ENCODE measurements around the gene TMA7.

Gene TMA7

GRCh38 chr3:48423883-48424695, 16.0 kb upstream of the TMA7 start:
- peak; percentile 10 for DNase-seq

DNA sequence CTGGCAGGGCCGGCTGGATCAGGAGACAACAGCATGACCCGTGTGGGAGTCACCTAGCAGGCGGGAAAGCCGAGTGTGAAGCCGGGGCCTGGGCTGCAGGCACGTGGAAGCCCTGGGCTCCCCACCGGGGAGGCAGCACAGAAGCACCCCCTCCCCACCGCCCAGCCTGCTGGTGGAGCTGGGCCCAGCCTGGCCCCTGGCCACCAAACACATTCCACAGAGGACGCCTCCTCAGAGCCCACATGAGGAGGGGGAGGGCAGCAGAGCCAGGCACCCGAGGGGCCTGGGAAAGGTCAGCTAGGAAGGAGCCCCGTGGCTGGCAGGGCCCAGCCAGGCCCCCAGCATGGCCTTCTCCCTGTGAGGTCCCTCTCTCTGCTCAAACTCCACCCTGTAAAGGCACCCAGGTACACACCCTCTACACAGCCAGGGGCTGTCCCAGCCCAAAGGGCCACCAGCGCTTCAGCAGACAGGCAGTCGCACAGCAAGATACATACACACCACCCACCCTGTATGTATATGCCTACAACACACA, 14.7 kb upstream of the TMA7 start:
- no peak for DNase-seq

- no peak for DNase-seq
Observed at GRCh38 chr3:48426401-48426909, 13.6 kb upstream of the TMA7 start.

DNA sequence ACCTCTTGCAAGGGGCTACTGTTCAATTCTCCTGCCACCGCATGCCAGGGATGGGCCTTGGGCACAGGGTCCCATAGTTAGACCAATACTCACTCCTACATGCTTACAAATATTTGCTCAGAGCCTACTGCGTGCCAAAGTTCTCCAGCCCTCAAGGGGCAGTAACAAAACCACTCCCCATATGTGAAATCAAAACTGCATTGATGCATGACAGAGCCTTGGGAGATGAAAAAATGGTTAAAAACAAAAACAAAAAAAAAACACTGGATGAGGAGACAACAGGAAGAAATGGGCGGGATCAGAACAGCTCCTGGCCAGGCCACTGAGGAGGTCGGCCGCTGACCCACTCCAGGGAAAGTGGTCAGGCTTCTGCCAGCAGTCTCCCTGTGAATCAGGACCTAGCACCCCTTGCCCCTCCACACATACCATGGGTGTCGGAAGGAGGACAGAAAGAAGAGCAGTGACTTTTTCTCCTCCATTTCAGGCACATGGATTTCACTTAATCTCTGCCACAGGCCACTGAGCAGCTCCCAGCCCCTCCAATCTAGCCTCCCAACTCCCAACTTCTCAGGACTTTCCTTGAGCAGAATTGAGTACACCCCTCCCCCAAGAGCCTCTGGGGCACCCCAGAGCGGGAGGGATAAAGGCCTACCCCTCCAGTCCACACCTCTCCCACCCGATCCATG, 13.0 kb upstream of the TMA7 start:
- DNase-seq: no peak

DNA sequence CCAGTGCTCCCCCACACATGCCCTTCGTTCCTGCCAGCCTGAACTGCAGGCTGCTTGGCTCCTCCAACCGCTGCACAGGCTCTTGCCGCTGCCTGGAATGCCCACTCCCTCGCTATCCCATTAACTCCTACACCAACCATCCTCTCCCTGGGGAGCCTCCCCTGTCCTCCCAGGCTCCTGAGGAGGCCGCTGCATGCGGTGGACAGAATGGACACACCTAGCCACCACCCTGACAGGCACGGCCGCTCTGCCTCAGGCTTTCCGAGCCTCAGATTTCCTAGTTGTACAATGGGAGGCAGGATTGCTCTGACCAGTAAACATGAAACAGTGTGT, 12.5 kb upstream of the TMA7 start:
- no peak for DNase-seq

- DNase-seq: no peak
Observed at GRCh38 chr3:48428088-48428571, 11.9 kb upstream of the TMA7 start.

- peak; percentile 56 for DNase-seq
Observed at GRCh38 chr3:48428572-48429316, 11.3 kb upstream of the TMA7 start.

DNA sequence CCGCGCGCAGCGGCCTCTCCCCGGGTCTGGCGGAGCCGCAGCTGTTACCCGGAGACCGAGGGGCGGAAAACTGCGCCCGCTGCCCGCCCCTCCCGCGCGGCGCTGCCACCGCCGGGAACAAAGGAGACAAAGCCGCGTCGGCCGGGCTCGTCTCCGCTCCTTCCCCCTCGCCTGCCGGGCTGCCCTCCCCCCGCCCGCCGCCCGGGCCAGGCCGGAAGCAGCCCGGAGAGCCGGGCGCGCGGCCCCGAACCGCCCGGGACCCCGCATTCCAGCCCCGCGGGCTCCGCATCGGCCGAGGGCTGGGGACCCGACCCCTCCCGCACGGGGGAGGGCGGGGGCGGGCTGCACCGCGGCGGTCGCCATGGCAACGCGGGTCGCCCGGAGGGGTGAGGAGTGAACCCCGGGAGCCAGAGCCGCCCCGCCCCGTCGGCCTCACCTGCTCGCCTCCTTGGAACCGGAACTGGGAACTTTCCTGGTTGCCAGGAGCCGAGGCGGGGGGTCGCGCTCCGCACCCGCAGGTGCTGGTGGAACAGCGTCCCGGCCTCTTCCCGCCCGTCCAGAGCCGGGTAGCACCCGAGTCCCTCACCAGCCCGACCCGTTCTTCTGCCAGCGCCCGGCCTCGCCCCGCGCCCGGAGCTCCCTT, 10.6 kb upstream of the TMA7 start:
- peak; percentile 86 for DNase-seq

- DNase-seq: peak; percentile 90
Observed at GRCh38 chr3:48429960-48430707, 9.9 kb upstream of the TMA7 start, which contains the start of gene PLXNB1. TSS of gene PLXNB1 (minus strand) at chr3:48430086. CDS start at chr3:48424611, 5,475 bp downstream.

DNA sequence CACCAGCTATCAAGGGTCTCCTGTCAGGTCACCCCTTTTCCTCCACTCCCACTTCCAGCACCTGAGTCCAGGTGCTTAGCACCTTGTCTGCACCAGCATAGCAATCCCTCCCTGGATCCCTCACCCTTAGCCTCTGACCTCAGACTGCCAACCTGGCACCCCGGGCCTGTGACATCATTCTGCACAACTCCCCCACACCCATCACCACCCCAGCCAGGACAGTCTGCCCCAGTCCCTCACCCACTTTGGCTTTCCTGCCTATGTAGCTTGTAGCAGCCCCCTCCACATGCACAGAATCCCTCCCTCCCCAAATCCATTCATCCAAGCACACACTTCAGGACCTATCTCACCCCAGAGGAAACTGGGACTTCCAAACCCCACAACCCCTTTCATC, 9.4 kb upstream of the TMA7 start:
- no peak for DNase-seq

GRCh38 chr3:48431224-48432029, 8.6 kb upstream of the TMA7 start:
- no peak for DNase-seq

- DNase-seq: no peak
Observed at GRCh38 chr3:48432411-48433371, 7.4 kb upstream of the TMA7 start.

DNA sequence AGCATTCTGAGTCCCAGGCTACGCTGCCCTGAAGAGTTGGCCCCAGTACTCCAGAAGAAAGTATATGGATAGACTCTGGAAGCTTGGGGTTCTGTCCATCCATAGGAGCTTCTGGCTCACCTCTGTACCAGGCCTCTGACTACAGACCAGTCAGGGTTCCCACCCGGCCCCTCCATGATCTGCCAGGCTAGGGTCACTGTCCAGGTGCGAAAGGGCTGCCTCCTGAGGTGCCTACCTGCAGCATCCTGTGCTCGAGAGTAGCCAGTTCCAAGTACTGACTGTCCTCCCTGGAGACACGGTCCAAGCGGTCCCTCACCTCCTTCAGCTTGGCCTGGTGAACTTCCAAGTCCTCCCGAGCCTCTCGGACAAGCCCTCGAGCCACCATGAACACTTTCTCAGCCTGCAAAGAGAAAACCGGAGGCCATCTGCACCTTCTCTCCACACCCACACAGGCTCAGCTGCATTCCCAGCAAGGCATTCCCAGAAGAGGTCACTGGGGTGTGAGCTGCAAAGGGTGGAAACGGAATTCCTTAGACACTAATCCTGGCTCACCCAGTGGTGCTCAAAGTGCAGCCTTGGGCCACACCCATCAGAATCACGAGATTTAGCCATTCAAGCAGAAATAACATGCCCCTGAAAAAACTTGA, 6.5 kb upstream of the TMA7 start:
- DNase-seq: no peak

DNA sequence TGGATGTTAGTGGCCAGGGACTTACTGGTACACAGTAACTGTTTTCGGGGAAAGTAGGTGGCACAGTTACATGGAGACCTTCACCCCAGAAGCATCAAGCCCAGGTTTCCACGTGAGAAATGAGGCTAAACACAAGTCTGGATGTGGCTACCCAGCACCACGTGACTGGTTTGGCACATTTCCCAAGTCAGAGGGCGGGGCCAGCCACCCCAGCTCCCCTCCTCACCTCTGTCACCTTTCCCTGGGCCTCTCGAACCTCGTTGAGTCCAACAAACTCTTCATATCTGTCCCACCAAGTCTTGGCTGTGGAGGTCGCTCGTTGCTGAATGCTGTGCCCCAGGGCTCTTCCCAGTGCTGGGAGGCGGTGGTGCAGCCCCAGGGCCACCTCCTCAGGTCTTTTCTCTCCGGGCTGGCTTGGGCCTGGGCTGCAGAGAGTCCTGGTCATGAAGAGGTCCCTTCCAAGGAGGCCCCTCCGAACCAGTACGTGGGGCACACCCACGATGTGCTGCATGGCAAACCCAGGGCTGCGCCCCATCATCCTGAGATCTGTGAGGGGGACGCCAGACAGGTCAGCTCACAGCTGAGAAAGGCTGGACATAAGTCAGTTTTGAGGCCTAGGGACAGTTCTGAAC, 5.3 kb upstream of the TMA7 start:
- no peak for DNase-seq

DNA sequence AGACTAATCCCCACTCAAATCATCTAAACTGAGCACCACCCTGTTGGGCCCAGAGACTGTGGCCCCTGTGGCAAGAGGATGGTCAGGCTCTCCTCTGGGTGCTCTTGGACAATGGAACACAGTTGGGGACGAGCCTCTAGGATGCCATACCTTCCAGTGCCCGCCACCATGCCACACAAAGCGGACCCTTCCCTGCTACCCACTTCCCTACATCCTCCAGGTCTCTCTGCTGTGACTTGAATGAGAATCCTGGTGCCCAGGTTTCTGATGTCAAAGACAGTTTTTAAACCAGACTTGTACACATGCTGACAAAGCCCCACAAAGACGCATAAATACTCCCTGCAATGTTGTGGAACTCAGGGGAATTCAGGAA, 4.8 kb upstream of the TMA7 start:
- DNase-seq: no peak

GRCh38 chr3:48435774-48436476, 4.1 kb upstream of the TMA7 start:
- peak; percentile 66 for DNase-seq

GRCh38 chr3:48436477-48436787, 3.6 kb upstream of the TMA7 start:
- DNase-seq: no peak

DNA sequence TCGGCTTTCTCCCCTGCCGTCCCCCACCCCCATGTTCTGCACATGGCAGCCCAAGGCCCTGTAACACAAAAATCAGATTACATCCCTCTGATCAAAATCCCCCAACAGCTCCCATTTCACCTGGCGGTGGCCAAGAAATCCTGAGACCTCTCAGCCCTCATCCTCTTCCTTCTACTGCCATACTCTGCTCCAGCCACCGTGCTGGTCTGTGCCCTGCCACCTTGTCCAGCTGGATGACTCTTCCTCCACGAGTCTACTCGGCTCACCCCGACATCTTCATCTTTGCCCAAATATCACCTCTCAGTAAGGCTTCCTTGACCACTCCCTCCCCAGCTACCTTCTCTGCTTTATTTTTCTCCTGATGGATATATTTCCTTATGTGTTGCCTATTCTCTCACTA, 3.2 kb upstream of the TMA7 start:
- no peak for DNase-seq

All from NCI-H146 (cell line).